Kidney tubule cell (primary cell): ENCODE data around the gene CDC42BPG.

Experiments
- DNase-seq: peaks from one replicate; pipeline ENCODE4 v3.0.0-alpha.2; 2018; ENCODE audit warnings: low spot score

CDC42BPG gene

GRCh38 chr11:64878494-64879243, 34.2 kb upstream of the CDC42BPG start, which contains the start of gene EHD1:
Gene EHD1 (minus strand): TSS chr11:64878621. CDS start chr11:64878464, 157 bp downstream.
- DNase-seq: peak; percentile 97

- no peak for DNase-seq
Measured at GRCh38 chr11:64878223-64878493, 33.7 kb upstream of the CDC42BPG start.

- DNase-seq: no peak
Measured at GRCh38 chr11:64877390-64878222, 33.2 kb upstream of the CDC42BPG start.

- DNase-seq: peak; percentile 74
Measured at GRCh38 chr11:64876835-64877341, 32.4 kb upstream of the CDC42BPG start.

GRCh38 chr11:64876229-64876750, 31.8 kb upstream of the CDC42BPG start:
- DNase-seq: no peak

- DNase-seq: no peak
Measured at GRCh38 chr11:64875369-64876228, 31.1 kb upstream of the CDC42BPG start.

- peak; percentile 74 for DNase-seq
Measured at GRCh38 chr11:64874308-64875240, 30.1 kb upstream of the CDC42BPG start.

- no peak for DNase-seq
Measured at GRCh38 chr11:64872790-64873488, 28.5 kb upstream of the CDC42BPG start.

- no peak for DNase-seq
Measured at GRCh38 chr11:64871492-64871891, 27.0 kb upstream of the CDC42BPG start.

- DNase-seq: no peak
Measured at GRCh38 chr11:64870893-64871466, 26.5 kb upstream of the CDC42BPG start.

- peak; percentile 79 for DNase-seq
Measured at GRCh38 chr11:64870176-64870892, 25.9 kb upstream of the CDC42BPG start.

- DNase-seq: no peak
Measured at GRCh38 chr11:64869571-64870175, 25.2 kb upstream of the CDC42BPG start.

- DNase-seq: peak; percentile 90
Measured at GRCh38 chr11:64868904-64869570, 24.6 kb upstream of the CDC42BPG start.

- DNase-seq: no peak
Measured at GRCh38 chr11:64867748-64868462, 23.5 kb upstream of the CDC42BPG start.

GRCh38 chr11:64866173-64866491, 21.7 kb upstream of the CDC42BPG start:
- DNase-seq: no peak

GRCh38 chr11:64865286-64866172, 21.1 kb upstream of the CDC42BPG start:
- peak; percentile 63 for DNase-seq
